Measurements from ENCODE around the gene USHBP1.

The USHBP1 gene

DNA sequence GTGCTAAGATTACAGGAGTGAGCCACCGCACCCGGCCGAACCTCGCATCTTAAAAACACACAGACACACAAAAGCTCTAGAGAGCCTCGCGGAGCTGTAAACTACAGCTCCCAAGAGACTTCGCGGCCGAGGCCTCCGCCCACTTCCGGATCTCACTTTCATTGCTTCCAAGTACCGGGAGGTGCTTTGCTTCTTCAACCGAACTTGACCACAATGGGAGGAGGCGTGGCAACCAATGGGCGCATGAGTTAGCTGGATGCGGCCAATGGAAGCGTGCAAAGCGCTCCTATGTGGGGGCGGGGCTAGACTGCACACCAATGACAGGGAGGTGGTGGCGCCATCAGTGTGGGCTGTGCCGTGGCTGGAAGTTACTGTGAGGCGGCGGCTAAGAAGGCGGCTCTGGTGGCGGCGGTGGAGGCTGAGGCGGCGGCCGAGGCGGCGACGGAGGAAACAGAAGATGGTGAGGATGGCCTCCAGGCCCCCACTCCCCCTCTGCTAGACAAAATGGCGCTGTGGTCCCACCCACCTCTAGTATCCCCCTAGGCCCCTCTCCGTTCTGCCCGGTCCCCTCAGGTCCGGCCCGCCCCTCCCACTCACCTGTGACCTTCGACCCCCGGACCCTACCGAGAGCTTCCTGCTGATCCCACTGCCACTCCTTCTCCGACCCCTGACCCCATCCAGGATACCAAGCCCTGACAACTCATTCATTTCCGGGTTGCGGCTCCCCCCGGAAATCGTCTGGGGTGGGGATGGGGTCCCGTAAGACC is 44.8 kb upstream of the USHBP1 start, which contains the start of gene DDA1:
Gene DDA1 (plus strand): TSS at position 366 of the 767 bp plus-strand sequence. CDS start 92 bp downstream, at position 458.
- in situ Hi-C loops (cut with HindIII; ENCODE audit: low pct_ligation_motif_present, low sequenced_read_pairs), result no loop called here
- no peak for TF ChIP-seq CTCF (IDR thresholded peaks at IDR 0.05; ENCODE audit: low read depth, low read length, missing control alignments)
- peak within 1 kb of the TSS; percentile 69 for H3K27ac ChIP-seq
- peaks cover 13% of the 10 kb centered on the region for H3K36me3 ChIP-seq (replicated peaks)
- DNase-seq, result peak; percentile 100
- H3K27me3 ChIP-seq (replicated peaks), result no peaks in the 10 kb centered on the region
- H3K4me3 ChIP-seq (ENCODE audit: low read depth, low read length), result peak within 1 kb of the TSS; percentile 97

- no peaks in the 10 kb centered on the region for H3K27me3 ChIP-seq (replicated peaks)
- H3K4me3 ChIP-seq (ENCODE audit: low read depth, low read length), result no peak overlapping the region
- H3K27ac ChIP-seq, result no peak overlapping the region
- in situ Hi-C loops (cut with HindIII; ENCODE audit: low pct_ligation_motif_present, low sequenced_read_pairs), result no loop called here
- DNase-seq, result no peak
- no peak for TF ChIP-seq CTCF (IDR thresholded peaks at IDR 0.05; ENCODE audit: low read depth, low read length, missing control alignments)
- H3K36me3 ChIP-seq (replicated peaks), result peaks cover 5% of the 10 kb centered on the region
Observed at GRCh38 chr19:17307876-17308377, 43.4 kb upstream of the USHBP1 start.

DNA sequence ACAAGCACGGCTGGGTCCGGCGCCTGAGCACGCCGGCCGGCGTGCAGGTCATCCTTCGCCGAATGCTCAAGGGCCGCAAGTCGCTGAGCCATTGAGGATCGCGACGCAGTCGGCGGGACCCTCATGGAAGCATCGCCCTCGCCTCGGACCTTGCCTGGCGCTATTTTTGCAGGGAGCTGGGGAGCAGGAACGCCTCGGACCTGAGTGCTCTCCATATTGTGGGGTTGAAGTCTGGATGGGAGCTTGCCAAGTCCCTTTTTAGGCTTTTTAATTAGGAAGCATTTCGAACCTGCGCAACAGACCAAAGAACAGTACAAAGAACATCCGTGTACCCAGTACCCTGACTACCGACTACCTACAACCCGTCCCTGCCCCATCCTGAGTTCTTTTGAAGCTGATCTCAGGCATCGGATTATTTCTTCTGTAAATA is 41.8 kb upstream of the USHBP1 start:
- H3K36me3 ChIP-seq (replicated peaks), result no peaks in the 10 kb centered on the region
- no peak for DNase-seq
- peak overlapping the region; percentile 84 for H3K4me3 ChIP-seq (ENCODE audit: low read depth, low read length)
- no peaks in the 10 kb centered on the region for H3K27me3 ChIP-seq (replicated peaks)
- no peak for TF ChIP-seq CTCF (IDR thresholded peaks at IDR 0.05; ENCODE audit: low read depth, low read length, missing control alignments)
- peak overlapping the region; percentile 40 for H3K27ac ChIP-seq
- in situ Hi-C loops (cut with HindIII; ENCODE audit: low pct_ligation_motif_present, low sequenced_read_pairs), result no loop called here

DNA sequence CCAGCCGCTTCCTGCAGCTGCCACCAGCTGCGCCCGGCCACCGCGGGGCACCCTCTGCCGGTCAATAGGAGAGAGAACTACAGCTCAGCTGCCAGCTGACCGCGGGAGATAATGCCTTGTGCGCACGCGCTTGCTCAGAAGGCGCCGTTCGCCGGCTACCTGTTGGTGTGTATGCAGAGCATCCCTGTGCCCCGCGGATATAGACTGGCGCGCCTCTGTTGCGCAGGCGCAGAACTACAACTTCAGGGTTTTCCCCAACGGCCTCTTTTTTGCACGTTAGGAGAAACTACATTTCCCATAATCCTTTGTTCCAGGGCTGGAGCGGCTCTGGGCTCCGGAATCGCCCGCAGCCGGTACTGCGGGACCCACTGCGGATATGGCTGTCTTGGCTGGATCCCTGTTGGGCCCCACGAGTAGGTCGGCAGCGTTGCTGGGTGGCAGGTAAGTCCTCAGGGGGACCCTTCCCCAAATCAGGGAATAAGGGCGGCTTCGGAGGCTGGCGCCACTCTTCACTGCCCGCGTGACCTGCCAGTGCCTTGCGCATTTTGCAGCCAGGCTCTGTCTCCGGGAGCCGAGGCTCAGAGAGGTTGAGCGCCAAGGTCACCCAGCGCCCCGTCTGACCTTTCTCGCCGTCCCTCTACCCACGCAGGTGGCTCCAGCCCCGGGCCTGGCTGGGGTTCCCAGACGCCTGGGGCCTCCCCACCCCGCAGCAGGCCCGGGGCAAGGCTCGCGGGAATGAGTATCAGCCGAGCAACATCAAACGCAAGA is 41.2 kb upstream of the USHBP1 start, which contains the start of gene MRPL34:
Gene MRPL34 (plus strand): TSS at position 356 of the 768 bp plus-strand sequence. CDS start 21 bp downstream, at position 377.
- DNase-seq, result peak; percentile 95
- TF ChIP-seq CTCF (IDR thresholded peaks at IDR 0.05; ENCODE audit: low read depth, low read length, missing control alignments), result peak; percentile 84
- Histone ChIP-seq H3K27ac (peak within 1 kb of the TSS; percentile 40), H3K36me3 (replicated peaks) (no peaks in the 10 kb centered on the region), H3K4me3 (ENCODE audit: low read depth, low read length) (peak within 1 kb of the TSS; percentile 84), H3K27me3 (replicated peaks) (no peaks in the 10 kb centered on the region)
- in situ Hi-C loops (cut with HindIII; ENCODE audit: low pct_ligation_motif_present, low sequenced_read_pairs), result no loop called here

DNA sequence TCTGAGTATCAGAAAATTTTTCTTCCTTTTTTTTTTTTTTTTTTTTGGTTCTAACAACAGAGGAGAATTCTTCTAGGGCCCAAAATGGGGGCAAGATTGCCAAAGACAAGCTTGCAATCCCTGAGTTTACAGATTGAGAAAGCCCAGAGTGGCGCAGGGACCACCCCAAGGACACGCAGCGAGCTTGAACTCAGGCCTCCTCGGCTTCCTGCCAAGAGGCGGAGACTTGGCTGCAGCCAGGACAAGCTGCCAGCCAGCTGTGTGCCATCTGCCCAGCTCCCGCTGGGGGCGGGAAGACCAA is 40.6 kb upstream of the USHBP1 start:
- DNase-seq, result no peak
- Histone ChIP-seq H3K36me3 (replicated peaks) (no peaks in the 10 kb centered on the region), H3K27ac (no peak overlapping the region), H3K4me3 (ENCODE audit: low read depth, low read length) (peak overlapping the region; percentile 84), H3K27me3 (replicated peaks) (no peaks in the 10 kb centered on the region)
- in situ Hi-C loops (cut with HindIII; ENCODE audit: low pct_ligation_motif_present, low sequenced_read_pairs), result no loop called here
- TF ChIP-seq CTCF (IDR thresholded peaks at IDR 0.05; ENCODE audit: low read depth, low read length, missing control alignments), result no peak

All from brain microvascular endothelial cell (primary cell).